ENCODE results near the gene EPHB1.

DNA sequence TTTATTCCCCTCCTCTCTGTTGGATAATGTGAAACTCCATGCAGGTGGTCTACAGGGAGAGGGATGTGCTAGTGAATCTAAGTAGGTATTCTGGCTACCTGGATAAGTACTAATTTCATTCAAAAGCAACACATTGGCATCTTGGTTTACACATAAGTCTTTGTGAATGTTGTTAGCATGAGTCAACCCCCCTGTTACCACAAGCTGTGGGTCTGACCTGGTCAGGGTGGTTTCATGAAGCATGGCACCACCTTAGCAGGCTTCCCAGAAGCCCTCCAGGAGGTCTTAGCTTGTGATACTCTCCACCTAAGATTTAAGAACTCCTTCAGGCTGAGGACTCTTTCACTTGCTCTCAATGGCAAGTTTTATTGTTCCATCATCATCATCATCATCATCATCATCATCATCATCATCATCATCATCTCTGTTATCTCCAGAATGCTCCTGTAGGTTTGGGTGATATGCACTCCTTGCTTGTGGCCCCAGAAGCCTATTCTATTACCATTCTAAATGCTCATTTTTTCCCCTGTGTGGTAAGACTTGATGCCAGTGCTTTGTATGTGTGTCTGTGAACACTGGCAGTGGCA is 62.8 kb downstream of the EPHB1 start:
- TF ChIP-seq, protein P1, sequence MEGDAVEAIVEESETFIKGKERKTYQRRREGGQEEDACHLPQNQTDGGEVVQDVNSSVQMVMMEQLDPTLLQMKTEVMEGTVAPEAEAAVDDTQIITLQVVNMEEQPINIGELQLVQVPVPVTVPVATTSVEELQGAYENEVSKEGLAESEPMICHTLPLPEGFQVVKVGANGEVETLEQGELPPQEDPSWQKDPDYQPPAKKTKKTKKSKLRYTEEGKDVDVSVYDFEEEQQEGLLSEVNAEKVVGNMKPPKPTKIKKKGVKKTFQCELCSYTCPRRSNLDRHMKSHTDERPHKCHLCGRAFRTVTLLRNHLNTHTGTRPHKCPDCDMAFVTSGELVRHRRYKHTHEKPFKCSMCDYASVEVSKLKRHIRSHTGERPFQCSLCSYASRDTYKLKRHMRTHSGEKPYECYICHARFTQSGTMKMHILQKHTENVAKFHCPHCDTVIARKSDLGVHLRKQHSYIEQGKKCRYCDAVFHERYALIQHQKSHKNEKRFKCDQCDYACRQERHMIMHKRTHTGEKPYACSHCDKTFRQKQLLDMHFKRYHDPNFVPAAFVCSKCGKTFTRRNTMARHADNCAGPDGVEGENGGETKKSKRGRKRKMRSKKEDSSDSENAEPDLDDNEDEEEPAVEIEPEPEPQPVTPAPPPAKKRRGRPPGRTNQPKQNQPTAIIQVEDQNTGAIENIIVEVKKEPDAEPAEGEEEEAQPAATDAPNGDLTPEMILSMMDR (IDR thresholded peaks at IDR 0.05), result no peak
- TF ChIP-seq POLR2A (IDR thresholded peaks at IDR 0.05), result no peak

Measured in uterus (tissue), 2 donors.